Endodermal cell (in vitro differentiated cells): ENCODE measurements around the gene EHD3. TPM values are rescaled to one million over a fixed set of nuclear protein-coding genes. Genes with fewer than 3 reads are reported as not detected.

Source experiments
- DNase-seq: peaks from one replicate; pipeline ENCODE4 v3.0.0-alpha.2; 2017
- H3K27ac ChIP-seq: 2 replicates; pipeline ENCODE4 v1.5.1; 2013; ENCODE audit warnings: mild to moderate bottlenecking, low read depth, low read length, moderate library complexity
- H3K27me3 ChIP-seq: 2 replicates; pipeline ENCODE4 v1.6.1; 2013; ENCODE audit warnings: mild to moderate bottlenecking, low read length, moderate library complexity; ENCODE audit not compliant: insufficient read depth, control insufficient read depth, poor library complexity, severe bottlenecking
- H3K36me3 ChIP-seq: 2 replicates; pipeline ENCODE4 v1.7.0; 2013; ENCODE audit warnings: mild to moderate bottlenecking, low read length, moderate library complexity; ENCODE audit not compliant: control insufficient read depth, insufficient read depth
- H3K4me1 ChIP-seq: one replicate; pipeline ENCODE4 v1.7.0; 2013; ENCODE audit warnings: low read length; ENCODE audit not compliant: control insufficient read depth, insufficient read depth
- H3K4me3 ChIP-seq: 2 replicates; pipeline ENCODE4 v1.5.1; 2013; ENCODE audit warnings: mild to moderate bottlenecking, low read length, moderate library complexity
- H3K9ac ChIP-seq: 2 replicates; pipeline ENCODE4 v1.6.1; 2013; ENCODE audit warnings: mild to moderate bottlenecking, low read length, moderate library complexity; ENCODE audit not compliant: poor library complexity, severe bottlenecking; ENCODE audit errors: extremely low read depth
- H3K9me3 ChIP-seq: 2 replicates; pipeline ENCODE4 v1.6.1; 2013; ENCODE audit warnings: mild to moderate bottlenecking, low read length, moderate library complexity; ENCODE audit not compliant: control insufficient read depth
- H3K27ac Mint-ChIP-seq: 2 replicates; pipeline ENCODE4 v1.8.0; 2020; ENCODE audit warnings: mixed read lengths
- H3K27me3 Mint-ChIP-seq: 2 replicates; pipeline ENCODE4 v1.8.0; 2021; ENCODE audit warnings: mild to moderate bottlenecking, mixed read lengths; ENCODE audit not compliant: insufficient read depth
- H3K36me3 Mint-ChIP-seq: 2 replicates; pipeline ENCODE4 v1.8.0; 2020; ENCODE audit warnings: low read depth, mixed read lengths
- H3K4me1 Mint-ChIP-seq: 2 replicates; pipeline ENCODE4 v1.8.0; 2020; ENCODE audit warnings: mixed read lengths
- H3K4me3 Mint-ChIP-seq: 2 replicates; pipeline ENCODE4 v1.8.0; 2020; ENCODE audit warnings: mild to moderate bottlenecking, moderate library complexity, mixed read lengths
- H3K9me3 Mint-ChIP-seq: 2 replicates; pipeline ENCODE4 v1.8.0; 2020; ENCODE audit warnings: mild to moderate bottlenecking, mixed read lengths
- CTCF ChIP-seq: fragments of 200-600 bp; sonication (generic); conservative IDR thresholded peaks from 2 replicates; pipeline ENCODE4 v1.5.0; 2021; ENCODE audit warnings: antibody characterized with exemption, mild to moderate bottlenecking
- WGBS, 2 experiments: methylation state at CpG; one replicate each; pipeline versions ENCODE4 v1.1.5 to v1.1.7; 2013; ENCODE audit warnings: missing lambda C conversion rate in 2 of 2, mixed read lengths in 1 of 2; ENCODE audit not compliant: insufficient coverage in 1 of 2, insufficient read length in 1 of 2; 5-methylcytosine and 5-hydroxymethylcytosine counted together
- total RNA-seq, 2 donors: library from RNA; stranded (reverse); fragmentation: NEBNext Ultra II Directional in 1 of 2; extraction: Animal tissue kit (Norgen Biotek cat#: 25700) in 1 of 2; gene quantifications; 2 replicates in 1 of 2; 3 replicates in 1 of 2; pipeline ENCODE4 v1.2.1, GENCODE V29; 2021

The EHD3 gene
- total RNA-seq, 2 donors from 2014 or later: 10.7 to 15.5 TPM

GRCh38 chr2:31249009-31249690 is 15.2 kb downstream of the EHD3 start:
- H3K9ac ChIP-seq: no peak overlapping the region
- Mint-ChIP-seq H3K4me3 (no peak overlapping the region), H3K9me3 (no peaks in the 10 kb centered on the region), H3K27me3 (no peaks in the 10 kb centered on the region), H3K36me3 (peaks cover 12% of the 10 kb centered on the region), H3K27ac (no peak overlapping the region), H3K4me1 (peaks cover 13% of the 10 kb centered on the region)
- no peaks in the 10 kb centered on the region for H3K9me3 ChIP-seq
- TF ChIP-seq CTCF: no peak
- DNase-seq: peak; percentile 32
- H3K4me3 ChIP-seq: no peak overlapping the region
- H3K4me1 ChIP-seq: no peaks in the 10 kb centered on the region
- WGBS, 2 experiments: 93 to 96% methylated on average over 14 to 15 of the region's 15 CpGs
- no peaks in the 10 kb centered on the region for H3K27me3 ChIP-seq
- peaks cover 16% of the 10 kb centered on the region for H3K36me3 ChIP-seq
- H3K27ac ChIP-seq: no peak overlapping the region

- no peaks in the 10 kb centered on the region for H3K27me3 Mint-ChIP-seq
These were observed 17.1 kb downstream of the EHD3 start for GRCh38 chr2:31251018-31251417.

GRCh38 chr2:31251851-31252250 is 17.9 kb downstream of the EHD3 start:
- Mint-ChIP-seq H3K36me3 (peaks cover 7% of the 10 kb centered on the region), H3K4me3 (no peak overlapping the region), H3K27me3 (no peaks in the 10 kb centered on the region), H3K4me1 (peaks cover 20% of the 10 kb centered on the region), H3K27ac (no peak overlapping the region), H3K9me3 (no peaks in the 10 kb centered on the region)
- no peak overlapping the region for H3K9ac ChIP-seq
- 88 to 92% methylated on average over 4 to 6 of the region's 6 CpGs for WGBS, 2 experiments
- H3K27me3 ChIP-seq: no peaks in the 10 kb centered on the region
- no peak for DNase-seq
- H3K9me3 ChIP-seq: no peaks in the 10 kb centered on the region
- no peak overlapping the region for H3K27ac ChIP-seq
- H3K4me1 ChIP-seq: no peaks in the 10 kb centered on the region
- peaks cover 14% of the 10 kb centered on the region for H3K36me3 ChIP-seq
- TF ChIP-seq CTCF: no peak
- H3K4me3 ChIP-seq: no peak overlapping the region

More at GRCh38 chr2:31251018-31251417, 17.1 kb downstream of the EHD3 start:
- peaks cover 14% of the 10 kb centered on the region for H3K4me1 Mint-ChIP-seq
- peaks cover 8% of the 10 kb centered on the region for H3K36me3 Mint-ChIP-seq
- H3K36me3 ChIP-seq: peaks cover 14% of the 10 kb centered on the region
- H3K4me3 Mint-ChIP-seq: no peak overlapping the region
- TF ChIP-seq CTCF: no peak
- H3K4me3 ChIP-seq: no peak overlapping the region
- H3K27ac Mint-ChIP-seq: no peak overlapping the region
- no peaks in the 10 kb centered on the region for H3K27me3 ChIP-seq
- 88 to 93% methylated on average over 2 to 3 of the region's 3 CpGs for WGBS, 2 experiments
- H3K27ac ChIP-seq: no peak overlapping the region
- no peak for DNase-seq
- no peak overlapping the region for H3K9ac ChIP-seq
- H3K9me3 ChIP-seq: no peaks in the 10 kb centered on the region
- H3K9me3 Mint-ChIP-seq: no peaks in the 10 kb centered on the region
- H3K4me1 ChIP-seq: no peaks in the 10 kb centered on the region
